HEK293T (cell line): Measurements from ENCODE around the gene RAET1G.

Experiments used
- CTCF ChIA-PET: fragments of 350-600 bp; formaldehyde crosslinking; extraction: SDS; loops from one replicate; lab custom pipeline; 2021; ENCODE audit warnings: antibody characterized with exemption, inconsistent platforms; lab: Yijun Ruan, JAX
- POLR2A ChIA-PET: fragments of 350-600 bp; formaldehyde crosslinking; extraction: SDS; loops from one replicate; lab custom pipeline; 2020; ENCODE audit warnings: antibody characterized with exemption, inconsistent platforms; lab: Yijun Ruan, JAX
- DNase-seq: peaks from one replicate; pipeline ENCODE4 v3.0.0; 2012; ENCODE audit warnings: mixed read lengths; ENCODE audit errors: extremely low spot score
- ARNT ChIP-seq: fragments of 450-650 bp; IDR thresholded peaks from 2 replicates; pipeline ENCODE4 v1.6.1; 2017; ENCODE audit warnings: mild to moderate bottlenecking
- BHLHE40 ChIP-seq: fragments of 450-650 bp; IDR thresholded peaks from 2 replicates; pipeline ENCODE4 v1.6.1; 2016; ENCODE audit warnings: mild to moderate bottlenecking, moderate library complexity, borderline replicate concordance
- CTBP1 ChIP-seq: fragments of 450-650 bp; IDR thresholded peaks from 2 replicates; pipeline ENCODE4 v1.6.1; 2016; ENCODE audit warnings: borderline replicate concordance
- ELF4 ChIP-seq: fragments of 450-650 bp; IDR thresholded peaks from 2 replicates; pipeline ENCODE4 v1.6.1; 2017; ENCODE audit warnings: antibody characterized with exemption
- FOXA1 ChIP-seq: fragments of 450-650 bp; IDR thresholded peaks from 2 replicates; pipeline ENCODE4 v1.6.1; 2016; ENCODE audit warnings: mild to moderate bottlenecking
- FOXK2 ChIP-seq: fragments of 450-650 bp; IDR thresholded peaks from 2 replicates; pipeline ENCODE4 v1.6.1; 2016; ENCODE audit warnings: mild to moderate bottlenecking
- FOXM1 ChIP-seq: fragments of 450-650 bp; IDR thresholded peaks from 2 replicates; pipeline ENCODE4 v1.6.1; 2017; ENCODE audit warnings: mild to moderate bottlenecking, borderline replicate concordance
- HDGF ChIP-seq: fragments of 450-650 bp; IDR thresholded peaks from 2 replicates; pipeline ENCODE4 v1.6.1; 2017; ENCODE audit warnings: antibody characterized with exemption, borderline replicate concordance
- L3MBTL2 ChIP-seq: fragments of 450-650 bp; conservative IDR thresholded peaks from 2 replicates; pipeline ENCODE4 v1.6.1; 2016; ENCODE audit warnings: mild to moderate bottlenecking
- LEF1 ChIP-seq: fragments of 450-650 bp; IDR thresholded peaks from 2 replicates; pipeline ENCODE4 v1.6.1; 2017; ENCODE audit warnings: mild to moderate bottlenecking, borderline replicate concordance
- NFRKB ChIP-seq: fragments of 450-650 bp; IDR thresholded peaks from 2 replicates; pipeline ENCODE4 v1.6.1; 2016; ENCODE audit warnings: mild to moderate bottlenecking, moderate library complexity
- SP1 ChIP-seq: fragments of 450-650 bp; IDR thresholded peaks from 2 replicates; pipeline ENCODE4 v1.6.1; 2017
- SUZ12 ChIP-seq: fragments of 450-650 bp; IDR thresholded peaks from 2 replicates; pipeline ENCODE4 v1.6.1; 2016; ENCODE audit warnings: mild to moderate bottlenecking
- TARDBP ChIP-seq: fragments of 450-650 bp; IDR thresholded peaks from 2 replicates; pipeline ENCODE4 v1.6.1; 2016
- ZNF384 ChIP-seq: fragments of 450-650 bp; IDR thresholded peaks from 2 replicates; pipeline ENCODE4 v1.6.1; 2016
- TF ChIP-seq, protein P1 (sequence below): fragments of 450-650 bp; IDR thresholded peaks from 2 replicates; pipeline ENCODE4 v1.6.1; 2016

RAET1G gene

DNA sequence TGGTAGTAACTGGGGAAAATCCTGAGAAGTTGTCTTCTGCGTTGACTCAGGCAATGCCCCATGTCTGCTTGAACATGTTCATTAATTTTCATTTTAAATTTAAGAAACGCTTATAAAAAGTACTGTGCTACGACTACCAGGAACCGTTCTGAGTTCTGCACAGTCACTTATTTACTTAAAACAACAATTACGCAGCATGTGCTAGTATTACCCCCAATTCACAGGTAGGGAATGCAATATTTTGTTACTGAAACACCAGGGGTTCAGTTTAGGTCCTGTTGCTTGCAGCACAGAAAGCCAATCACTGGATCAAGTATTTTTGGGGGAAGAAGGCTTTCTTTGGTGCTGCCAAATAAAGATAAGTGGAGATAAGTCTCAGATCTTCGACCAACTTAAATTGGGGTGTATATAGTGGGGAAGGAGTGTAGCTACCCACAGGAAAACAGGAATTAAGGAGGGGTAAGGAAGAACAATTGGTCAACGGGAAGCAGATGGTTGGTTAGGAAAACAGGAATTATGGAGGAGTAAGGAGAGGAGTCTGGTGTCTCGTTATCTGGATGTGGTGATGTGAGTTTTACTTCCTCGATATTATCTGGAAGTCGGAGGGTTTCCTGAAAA is 53.5 kb downstream of the RAET1G start:
- TF ChIP-seq HDGF (no peak), FOXM1 (no peak), SUZ12 (no peak), LEF1 (no peak), TARDBP (no peak), L3MBTL2 (no peak), SP1 (no peak), FOXA1 (no peak), CTBP1 (no peak), ZNF384 (no peak), ARNT (no peak), NFRKB (no peak), BHLHE40 (no peak), ELF4 (no peak), FOXK2 (no peak)
- TF ChIP-seq, protein P1, sequence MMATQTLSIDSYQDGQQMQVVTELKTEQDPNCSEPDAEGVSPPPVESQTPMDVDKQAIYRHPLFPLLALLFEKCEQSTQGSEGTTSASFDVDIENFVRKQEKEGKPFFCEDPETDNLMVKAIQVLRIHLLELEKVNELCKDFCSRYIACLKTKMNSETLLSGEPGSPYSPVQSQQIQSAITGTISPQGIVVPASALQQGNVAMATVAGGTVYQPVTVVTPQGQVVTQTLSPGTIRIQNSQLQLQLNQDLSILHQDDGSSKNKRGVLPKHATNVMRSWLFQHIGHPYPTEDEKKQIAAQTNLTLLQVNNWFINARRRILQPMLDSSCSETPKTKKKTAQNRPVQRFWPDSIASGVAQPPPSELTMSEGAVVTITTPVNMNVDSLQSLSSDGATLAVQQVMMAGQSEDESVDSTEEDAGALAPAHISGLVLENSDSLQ, result no peak
- CTCF ChIA-PET, result interaction anchor here (1.1 kb wide), 1 partner anchor 29 kb away, joined by 3 read pairs; no protein-coding TSS in a partner anchor
- DNase-seq, result no peak
- POLR2A ChIA-PET, result interaction anchor here (1.0 kb wide), 2 partner anchors 11 to 13 kb away, joined by 3 to 4 read pairs; no protein-coding TSS in a partner anchor

DNA sequence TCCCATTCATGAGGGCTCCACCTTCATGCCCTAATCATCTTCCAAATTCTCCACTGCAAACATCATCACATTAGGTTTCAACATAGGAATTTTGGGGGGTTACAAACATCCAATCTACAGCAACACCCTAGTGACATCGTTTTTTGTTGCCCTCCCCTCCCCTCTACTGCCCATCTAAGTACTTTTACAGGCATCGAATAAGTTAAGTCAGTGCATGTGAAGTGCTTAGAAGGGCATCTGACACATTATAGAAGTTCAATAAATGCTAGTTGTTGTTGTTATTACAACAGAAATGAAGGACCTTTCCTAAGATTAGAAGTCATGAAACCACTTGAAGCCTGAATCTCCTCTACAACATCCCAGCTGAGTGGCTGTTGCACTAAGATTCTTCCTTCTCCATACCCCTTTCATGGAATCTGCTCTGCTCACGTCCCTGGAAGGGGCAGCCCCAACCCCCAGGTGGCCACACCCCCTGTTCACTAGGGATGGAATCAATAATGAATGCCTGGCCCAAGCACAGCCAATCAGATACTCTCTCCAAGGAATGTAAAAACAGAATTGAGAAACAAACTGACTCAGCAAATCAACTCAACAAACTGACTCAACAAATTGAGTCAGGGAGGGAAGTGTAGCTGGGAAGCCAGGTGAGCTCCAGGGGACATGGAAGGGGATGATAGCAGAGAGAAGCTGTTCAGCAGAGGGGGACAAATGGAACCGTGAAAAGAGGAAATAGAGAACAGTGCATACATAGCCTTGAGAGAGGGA is 54.9 kb downstream of the RAET1G start:
- DNase-seq, result no peak
- ChIA-PET POLR2A (no interaction called here), CTCF (interaction anchor here (1.1 kb wide), 1 partner anchor 27 kb away, joined by 3 read pairs; no protein-coding TSS in a partner anchor)
- TF ChIP-seq HDGF (no peak), L3MBTL2 (no peak), ELF4 (no peak), NFRKB (no peak), SP1 (no peak), LEF1 (no peak), FOXK2 (no peak), FOXA1 (no peak), SUZ12 (no peak), ZNF384 (no peak), TARDBP (no peak), ARNT (no peak), FOXM1 (no peak), BHLHE40 (no peak), CTBP1 (no peak)
- TF ChIP-seq, protein P1, result no peak
